ENCODE results near the gene TOLLIP. TPM values are rescaled to one million over a fixed set of nuclear protein-coding genes. Genes with fewer than 3 reads are reported as not detected.
A peak's percentile ranks its signal among the peaks of the same experiment; 100 is the strongest.

TOLLIP gene
- total and polyA plus RNA-seq, 10 donors: 16.1 to 67.4 (median 46.2) TPM

GRCh38 chr11:1236316-1237127 is 72.9 kb downstream of the TOLLIP start:
- Histone ChIP-seq H3K27ac (no peak overlapping the region), H3K9me3 (no peaks in the 10 kb centered on the region), H3K36me3 (no peaks in the 10 kb centered on the region), H3K4me3 (no peak overlapping the region), H3K4me1 (no peaks in the 10 kb centered on the region), H3K27me3 (replicated peaks in 1 of 7) (peaks cover 0 to 15% (median 0%) of the 10 kb centered on the region in 7 donors)
- intact Hi-C loops (cut with DNase I; ENCODE audit: low total_unique reads): no loop called here
- peak; percentile 63 for DNase-seq
- WGBS, 5 donors: 81 to 90% (median 88%) methylated on average over 8 to 37 of the region's 37 CpGs
- no peak for TF ChIP-seq POLR2A (IDR thresholded peaks at IDR 0.05)
- no peak for TF ChIP-seq POLR2AphosphoS5 (IDR thresholded peaks at IDR 0.05)
- no peak for TF ChIP-seq CTCF (IDR thresholded peaks at IDR 0.05 in 8 of 11, conservative IDR thresholded peaks at IDR 0.05 in 3 of 11)

- Histone ChIP-seq H3K4me1 (no peaks in the 10 kb centered on the region), H3K9me3 (no peaks in the 10 kb centered on the region), H3K27me3 (replicated peaks in 1 of 7) (peaks cover 0 to 20% (median 0%) of the 10 kb centered on the region in 7 donors), H3K27ac (no peak overlapping the region), H3K36me3 (no peaks in the 10 kb centered on the region), H3K4me3 (no peak overlapping the region)
- peak; percentile 70 for DNase-seq
- TF ChIP-seq POLR2AphosphoS5 (IDR thresholded peaks at IDR 0.05) (no peak), POLR2A (IDR thresholded peaks at IDR 0.05) (no peak), CTCF (IDR thresholded peaks at IDR 0.05 in 8 of 11, conservative IDR thresholded peaks at IDR 0.05 in 3 of 11) (no peak)
- 68 to 87% (median 80%) methylated on average over 10 to 16 of the region's 16 CpGs for WGBS, 5 donors
- intact Hi-C loops (cut with DNase I; ENCODE audit: low total_unique reads): no loop called here
These were observed 73.5 kb downstream of the TOLLIP start for GRCh38 chr11:1235901-1236315.

GRCh38 chr11:1235306-1235900 is 74.0 kb downstream of the TOLLIP start:
- intact Hi-C loops (cut with DNase I; ENCODE audit: low total_unique reads): no loop called here
- Histone ChIP-seq H3K36me3 (no peaks in the 10 kb centered on the region), H3K4me1 (no peaks in the 10 kb centered on the region), H3K27ac (no peak overlapping the region), H3K9me3 (no peaks in the 10 kb centered on the region), H3K4me3 (no peak overlapping the region), H3K27me3 (replicated peaks in 1 of 7) (peaks cover 0 to 25% (median 0%) of the 10 kb centered on the region in 7 donors)
- peak; percentile 62 for DNase-seq
- WGBS, 5 donors: 75 to 77% (median 76%) methylated on average over 20 to 23 of the region's 23 CpGs
- no peak for TF ChIP-seq POLR2AphosphoS5 (IDR thresholded peaks at IDR 0.05)
- TF ChIP-seq POLR2A (IDR thresholded peaks at IDR 0.05): no peak
- TF ChIP-seq CTCF (IDR thresholded peaks at IDR 0.05 in 8 of 11, conservative IDR thresholded peaks at IDR 0.05 in 3 of 11): no peak

- no peaks in the 10 kb centered on the region for H3K9me3 ChIP-seq
- no peaks in the 10 kb centered on the region for H3K4me1 ChIP-seq
- intact Hi-C loops (cut with DNase I; ENCODE audit: low total_unique reads): no loop called here
- peak; percentile 67 for DNase-seq
- TF ChIP-seq POLR2AphosphoS5 (IDR thresholded peaks at IDR 0.05) (no peak), POLR2A (IDR thresholded peaks at IDR 0.05) (no peak), CTCF (IDR thresholded peaks at IDR 0.05 in 8 of 11, conservative IDR thresholded peaks at IDR 0.05 in 3 of 11) (no peak)
- H3K36me3 ChIP-seq: no peaks in the 10 kb centered on the region
- peaks cover 0 to 31% (median 0%) of the 10 kb centered on the region in 7 donors for H3K27me3 ChIP-seq (replicated peaks in 1 of 7)
- no peak overlapping the region for H3K27ac ChIP-seq
- 72 to 90% (median 85%) methylated on average over 11 to 23 of the region's 23 CpGs for WGBS, 5 donors
- no peak overlapping the region for H3K4me3 ChIP-seq
These were observed 74.6 kb downstream of the TOLLIP start for GRCh38 chr11:1234771-1235305.
